Panc1 (cell line): ENCODE measurements around the gene MDGA2. TPM values are rescaled to one million over a fixed set of nuclear protein-coding genes. Genes with fewer than 3 reads are reported as not detected.

Source experiments
- ATAC-seq: fragments of 200-7000 bp; cut with Tn5 transposase; 2 replicates; pipeline ENCODE4 v1.9.1; 2020; ENCODE audit warnings: mild to moderate bottlenecking, moderate library complexity
- BruUV-seq: library from RNA; stranded (reverse); fragments of 400-500 nt; replicated peaks from 2 replicates; lab custom pipeline; 2021; lab: Mats Ljungman, UMichigan
- CTCF ChIA-PET: fragments of 300-600 bp; sonication (Branson Sonifier 250); formaldehyde crosslinking; loops from one replicate; lab custom pipeline; 2022; ENCODE audit warnings: antibody characterized with exemption; lab: Charles Lee
- POLR2A ChIA-PET: fragments of 300-600 bp; sonication (Branson Sonifier 250); formaldehyde crosslinking; loops from one replicate; lab custom pipeline; 2022; ENCODE audit warnings: antibody characterized with exemption; lab: Charles Lee
- DNase-seq: peaks from one replicate; pipeline ENCODE4 v3.0.0-alpha.2; 2010; ENCODE audit warnings: low read depth, low spot score
- H3K27ac ChIP-seq: 2 replicates; pipeline ENCODE4 v1.5.1; 2011; ENCODE audit warnings: mild to moderate bottlenecking, low read length, inconsistent platforms
- H3K27me3 ChIP-seq: fragments of 200-500 bp; sonication (Bioruptor generic); 2 replicates; pipeline ENCODE4 v1.6.0; 2014; ENCODE audit warnings: low read length, inconsistent platforms; ENCODE audit not compliant: control insufficient read depth, insufficient read depth
- H3K36me3 ChIP-seq: fragments of 200-500 bp; sonication (Bioruptor generic); 2 replicates; pipeline ENCODE4 v1.5.1; 2014; ENCODE audit warnings: inconsistent platforms, mild to moderate bottlenecking, low read length, moderate library complexity; ENCODE audit not compliant: control insufficient read depth, insufficient read depth
- H3K4me1 ChIP-seq: 2 replicates; pipeline ENCODE4 v1.5.1; 2011; ENCODE audit warnings: inconsistent platforms, mild to moderate bottlenecking, low read length, moderate library complexity; ENCODE audit not compliant: control insufficient read depth, insufficient read depth
- H3K4me3 ChIP-seq, 2 experiments: 2 replicates each; pipeline ENCODE4 v1.5.1; 2011 to 2012; ENCODE audit warnings: low read depth in 2 of 2, low read length in 2 of 2, mild to moderate bottlenecking in 2 of 2, inconsistent platforms in 1 of 2, moderate library complexity in 1 of 2
- H3K9me3 ChIP-seq: fragments of 200-500 bp; sonication (Bioruptor generic); 2 replicates; pipeline ENCODE4 v1.5.1; 2014; ENCODE audit warnings: low read depth, mild to moderate bottlenecking, inconsistent platforms, low read length, moderate library complexity; ENCODE audit not compliant: control insufficient read depth, insufficient read depth
- POLR2AphosphoS5 ChIP-seq: IDR thresholded peaks from 2 replicates; pipeline ENCODE4 v1.6.1; 2012; ENCODE audit warnings: mild to moderate bottlenecking, low read depth, low read length, moderate library complexity
- SIN3A ChIP-seq: IDR thresholded peaks from 2 replicates; pipeline ENCODE4 v1.6.1; 2012; ENCODE audit warnings: low read depth, mild to moderate bottlenecking, low read length, moderate library complexity, borderline replicate concordance; ENCODE audit not compliant: insufficient read depth
- TCF7L2 ChIP-seq: IDR thresholded peaks from 2 replicates; pipeline ENCODE4 v1.6.1; 2011; ENCODE audit warnings: mild to moderate bottlenecking, low read depth, low read length, inconsistent platforms
- in situ Hi-C: cut with HindIII; loops from 2 replicates; pipeline ENCODE4 v1.10.0; 2016; ENCODE audit warnings: low sequenced_read_pairs, low pct_unique_long_range_greater_than_20kb
- intact Hi-C: fragments of 100-400 bp; cut with micrococcal nuclease; formaldehyde crosslinking; loops from one replicate; pipeline ENCODE4 v1.10.0; 2022; ENCODE audit not compliant: unreplicated experiment
- total RNA-seq: library from RNA; stranded (reverse); gene quantifications from one replicate; pipeline ENCODE4 v1.2.1, GENCODE V29; 2021; ENCODE audit not compliant: unreplicated experiment
- TF ChIP-seq, protein P1 (sequence below), 2 experiments: IDR thresholded peaks; 2 replicates each; pipeline ENCODE4 v1.6.1; 2011 to 2012; ENCODE audit warnings: low read depth in 2 of 2, control low read depth in 1 of 2, low read length in 1 of 2, mild to moderate bottlenecking in 1 of 2, moderate library complexity in 1 of 2; ENCODE audit not compliant: insufficient read depth in 1 of 2
- TF ChIP-seq, protein P2 (sequence below): fragments of 450-650 bp; IDR thresholded peaks from 2 replicates; pipeline ENCODE4 v1.5.1; 2017; ENCODE audit warnings: mild to moderate bottlenecking

The MDGA2 gene
- total RNA-seq, 1 experiment from 2014 or later = not detected

DNA sequence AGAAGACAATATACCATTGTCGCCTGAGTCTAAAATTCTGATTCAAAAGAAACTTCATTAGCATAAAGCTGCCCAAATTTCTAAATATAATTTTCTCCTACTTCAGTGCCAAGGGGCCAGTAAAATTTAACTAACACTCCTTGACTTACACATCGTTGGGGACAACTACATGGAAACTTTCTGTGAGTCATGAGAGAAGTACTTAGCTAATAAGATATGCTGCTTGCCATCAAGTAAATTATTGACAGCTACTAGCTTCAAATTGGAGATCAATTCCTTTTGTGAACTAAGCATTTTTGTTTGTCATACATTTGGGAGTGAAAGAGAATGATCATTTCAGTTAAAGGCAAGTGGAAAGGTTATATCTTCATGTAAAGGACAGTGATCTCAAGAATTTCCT is 373.3 kb downstream of the MDGA2 start:
- intact Hi-C loops = no loop called here
- H3K36me3 ChIP-seq = no peaks in the 10 kb centered on the region

DNA sequence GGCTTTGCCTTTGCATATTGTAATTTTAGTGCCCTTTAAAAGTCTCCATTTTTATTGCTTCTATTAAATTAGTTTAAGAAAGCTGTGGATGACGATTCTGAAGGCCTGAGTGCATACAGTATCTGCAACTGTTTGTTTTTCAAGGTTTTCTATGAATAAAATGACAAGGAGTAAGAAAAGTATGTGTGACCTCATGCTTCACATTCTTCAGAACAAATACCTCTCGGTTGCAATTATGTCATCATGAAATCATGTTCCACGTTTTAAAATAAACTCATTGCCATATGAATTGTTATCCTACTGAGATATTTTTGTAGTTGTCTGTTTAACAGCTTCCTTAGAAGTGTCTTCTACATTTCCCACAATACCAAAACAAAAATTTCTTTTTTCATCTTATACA is 374.6 kb downstream of the MDGA2 start:
- no peak overlapping the region for H3K4me3 ChIP-seq
- H3K4me1 ChIP-seq = no peaks in the 10 kb centered on the region
- no peak for ATAC-seq
- H3K36me3 ChIP-seq = no peaks in the 10 kb centered on the region
- TF ChIP-seq, protein P1, sequence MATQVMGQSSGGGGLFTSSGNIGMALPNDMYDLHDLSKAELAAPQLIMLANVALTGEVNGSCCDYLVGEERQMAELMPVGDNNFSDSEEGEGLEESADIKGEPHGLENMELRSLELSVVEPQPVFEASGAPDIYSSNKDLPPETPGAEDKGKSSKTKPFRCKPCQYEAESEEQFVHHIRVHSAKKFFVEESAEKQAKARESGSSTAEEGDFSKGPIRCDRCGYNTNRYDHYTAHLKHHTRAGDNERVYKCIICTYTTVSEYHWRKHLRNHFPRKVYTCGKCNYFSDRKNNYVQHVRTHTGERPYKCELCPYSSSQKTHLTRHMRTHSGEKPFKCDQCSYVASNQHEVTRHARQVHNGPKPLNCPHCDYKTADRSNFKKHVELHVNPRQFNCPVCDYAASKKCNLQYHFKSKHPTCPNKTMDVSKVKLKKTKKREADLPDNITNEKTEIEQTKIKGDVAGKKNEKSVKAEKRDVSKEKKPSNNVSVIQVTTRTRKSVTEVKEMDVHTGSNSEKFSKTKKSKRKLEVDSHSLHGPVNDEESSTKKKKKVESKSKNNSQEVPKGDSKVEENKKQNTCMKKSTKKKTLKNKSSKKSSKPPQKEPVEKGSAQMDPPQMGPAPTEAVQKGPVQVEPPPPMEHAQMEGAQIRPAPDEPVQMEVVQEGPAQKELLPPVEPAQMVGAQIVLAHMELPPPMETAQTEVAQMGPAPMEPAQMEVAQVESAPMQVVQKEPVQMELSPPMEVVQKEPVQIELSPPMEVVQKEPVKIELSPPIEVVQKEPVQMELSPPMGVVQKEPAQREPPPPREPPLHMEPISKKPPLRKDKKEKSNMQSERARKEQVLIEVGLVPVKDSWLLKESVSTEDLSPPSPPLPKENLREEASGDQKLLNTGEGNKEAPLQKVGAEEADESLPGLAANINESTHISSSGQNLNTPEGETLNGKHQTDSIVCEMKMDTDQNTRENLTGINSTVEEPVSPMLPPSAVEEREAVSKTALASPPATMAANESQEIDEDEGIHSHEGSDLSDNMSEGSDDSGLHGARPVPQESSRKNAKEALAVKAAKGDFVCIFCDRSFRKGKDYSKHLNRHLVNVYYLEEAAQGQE (IDR thresholded peaks at IDR 0.05; ENCODE audit: insufficient read depth in 1 of 2, low read depth in 2 of 2, low read length in 1 of 2) = no peak
- TF ChIP-seq TCF7L2 = no peak
- TF ChIP-seq POLR2AphosphoS5 = no peak
- TF ChIP-seq, protein P2, sequence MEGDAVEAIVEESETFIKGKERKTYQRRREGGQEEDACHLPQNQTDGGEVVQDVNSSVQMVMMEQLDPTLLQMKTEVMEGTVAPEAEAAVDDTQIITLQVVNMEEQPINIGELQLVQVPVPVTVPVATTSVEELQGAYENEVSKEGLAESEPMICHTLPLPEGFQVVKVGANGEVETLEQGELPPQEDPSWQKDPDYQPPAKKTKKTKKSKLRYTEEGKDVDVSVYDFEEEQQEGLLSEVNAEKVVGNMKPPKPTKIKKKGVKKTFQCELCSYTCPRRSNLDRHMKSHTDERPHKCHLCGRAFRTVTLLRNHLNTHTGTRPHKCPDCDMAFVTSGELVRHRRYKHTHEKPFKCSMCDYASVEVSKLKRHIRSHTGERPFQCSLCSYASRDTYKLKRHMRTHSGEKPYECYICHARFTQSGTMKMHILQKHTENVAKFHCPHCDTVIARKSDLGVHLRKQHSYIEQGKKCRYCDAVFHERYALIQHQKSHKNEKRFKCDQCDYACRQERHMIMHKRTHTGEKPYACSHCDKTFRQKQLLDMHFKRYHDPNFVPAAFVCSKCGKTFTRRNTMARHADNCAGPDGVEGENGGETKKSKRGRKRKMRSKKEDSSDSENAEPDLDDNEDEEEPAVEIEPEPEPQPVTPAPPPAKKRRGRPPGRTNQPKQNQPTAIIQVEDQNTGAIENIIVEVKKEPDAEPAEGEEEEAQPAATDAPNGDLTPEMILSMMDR = no peak
- TF ChIP-seq SIN3A = no peak
- H3K27me3 ChIP-seq = no peaks in the 10 kb centered on the region
- intact Hi-C loops = no loop called here
- ChIA-PET POLR2A (interaction anchor here (0.7 kb wide), 1 partner anchor 9 kb away, joined by 5 read pairs; no protein-coding TSS in a partner anchor), CTCF (no interaction called here)
- H3K27ac ChIP-seq = no peak overlapping the region
- BruUV-seq = no TSS peak
- H3K9me3 ChIP-seq = no peaks in the 10 kb centered on the region
- in situ Hi-C loops = no loop called here
- no peak for DNase-seq

More for the DNA sequence above, 373.3 kb downstream of the MDGA2 start:
- Histone ChIP-seq H3K9me3 (no peaks in the 10 kb centered on the region), H3K27me3 (no peaks in the 10 kb centered on the region), H3K27ac (no peak overlapping the region), H3K4me1 (no peaks in the 10 kb centered on the region), H3K4me3 (no peak overlapping the region)
- CTCF ChIA-PET = no interaction called here
- no TSS peak for BruUV-seq
- ATAC-seq (no peak), DNase-seq (no peak)
- in situ Hi-C loops = no loop called here
- POLR2A ChIA-PET = no interaction called here
- TF ChIP-seq SIN3A (no peak), POLR2AphosphoS5 (no peak), TCF7L2 (no peak)
- TF ChIP-seq, protein P2 = no peak
- TF ChIP-seq, protein P1 (IDR thresholded peaks at IDR 0.05; ENCODE audit: insufficient read depth in 1 of 2, low read depth in 2 of 2, low read length in 1 of 2) = no peak
